GM13976 (cell line): ENCODE measurements around the gene ZNRF2.

Experiments used
- DNase-seq: peaks from one replicate; pipeline ENCODE4 v3.0.0; 2012; ENCODE audit warnings: low spot score
- in situ Hi-C: fragments of 300-500 bp; cut with MboI; formaldehyde crosslinking; loops from one replicate; pipeline ENCODE4 v1.12.0; 2022; ENCODE audit warnings: low sequenced_read_pairs, mixed read lengths, inconsistent platforms; ENCODE audit not compliant: unreplicated experiment
- TF ChIP-seq, protein P1 (sequence below): IDR thresholded peaks from 2 replicates; pipeline ENCODE4 v1.5.1; 2012; ENCODE audit warnings: borderline replicate concordance, mild to moderate bottlenecking; ENCODE audit not compliant: insufficient read depth; ENCODE audit errors: extremely low read depth, missing control alignments, control extremely low read depth

ZNRF2 gene

DNA sequence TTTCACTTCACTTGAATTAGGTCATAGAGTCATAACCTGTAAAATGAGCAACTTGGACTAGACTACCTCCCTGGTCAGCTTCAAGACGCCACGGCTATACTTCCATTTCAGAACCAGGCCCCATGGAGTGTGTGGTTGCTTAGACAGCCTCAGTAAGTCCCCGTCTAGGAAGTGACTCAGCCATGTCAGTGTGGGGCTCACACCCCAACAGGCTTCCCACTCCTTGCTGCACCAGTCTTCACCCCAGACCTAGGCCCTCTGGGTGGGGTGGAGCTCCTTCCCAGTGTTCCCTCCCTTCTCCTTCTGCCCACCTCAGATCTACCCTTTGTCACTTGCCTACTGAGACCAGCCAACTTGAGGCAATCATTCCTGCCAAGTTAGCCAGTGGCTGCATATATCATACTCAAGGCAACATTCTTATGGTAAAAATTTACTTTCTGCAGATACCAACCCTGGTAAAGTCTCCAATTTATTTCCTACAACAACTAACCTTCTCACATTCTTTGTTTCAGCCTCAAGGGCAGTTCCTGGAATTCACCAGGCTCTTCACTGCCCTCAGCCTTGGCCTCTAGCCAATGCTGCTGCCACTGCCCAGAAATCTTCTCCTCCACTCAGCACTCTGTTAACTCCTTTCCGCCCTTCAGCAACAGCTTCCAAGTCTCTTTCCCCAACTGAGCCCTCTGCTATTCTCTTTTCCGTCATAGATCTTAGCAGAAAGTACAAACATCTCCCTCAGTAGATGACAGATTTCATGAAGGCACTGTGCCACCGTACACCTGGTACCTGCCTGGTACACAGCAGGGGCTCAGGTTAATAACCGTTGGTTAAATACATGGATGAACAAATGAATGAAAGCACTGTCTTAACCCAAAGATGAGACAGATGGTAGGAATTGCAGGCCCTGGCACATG is 31.3 kb upstream of the ZNRF2 start:
- in situ Hi-C loops, result no loop called here
- TF ChIP-seq, protein P1, sequence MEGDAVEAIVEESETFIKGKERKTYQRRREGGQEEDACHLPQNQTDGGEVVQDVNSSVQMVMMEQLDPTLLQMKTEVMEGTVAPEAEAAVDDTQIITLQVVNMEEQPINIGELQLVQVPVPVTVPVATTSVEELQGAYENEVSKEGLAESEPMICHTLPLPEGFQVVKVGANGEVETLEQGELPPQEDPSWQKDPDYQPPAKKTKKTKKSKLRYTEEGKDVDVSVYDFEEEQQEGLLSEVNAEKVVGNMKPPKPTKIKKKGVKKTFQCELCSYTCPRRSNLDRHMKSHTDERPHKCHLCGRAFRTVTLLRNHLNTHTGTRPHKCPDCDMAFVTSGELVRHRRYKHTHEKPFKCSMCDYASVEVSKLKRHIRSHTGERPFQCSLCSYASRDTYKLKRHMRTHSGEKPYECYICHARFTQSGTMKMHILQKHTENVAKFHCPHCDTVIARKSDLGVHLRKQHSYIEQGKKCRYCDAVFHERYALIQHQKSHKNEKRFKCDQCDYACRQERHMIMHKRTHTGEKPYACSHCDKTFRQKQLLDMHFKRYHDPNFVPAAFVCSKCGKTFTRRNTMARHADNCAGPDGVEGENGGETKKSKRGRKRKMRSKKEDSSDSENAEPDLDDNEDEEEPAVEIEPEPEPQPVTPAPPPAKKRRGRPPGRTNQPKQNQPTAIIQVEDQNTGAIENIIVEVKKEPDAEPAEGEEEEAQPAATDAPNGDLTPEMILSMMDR, result no peak
- no peak for DNase-seq

DNA sequence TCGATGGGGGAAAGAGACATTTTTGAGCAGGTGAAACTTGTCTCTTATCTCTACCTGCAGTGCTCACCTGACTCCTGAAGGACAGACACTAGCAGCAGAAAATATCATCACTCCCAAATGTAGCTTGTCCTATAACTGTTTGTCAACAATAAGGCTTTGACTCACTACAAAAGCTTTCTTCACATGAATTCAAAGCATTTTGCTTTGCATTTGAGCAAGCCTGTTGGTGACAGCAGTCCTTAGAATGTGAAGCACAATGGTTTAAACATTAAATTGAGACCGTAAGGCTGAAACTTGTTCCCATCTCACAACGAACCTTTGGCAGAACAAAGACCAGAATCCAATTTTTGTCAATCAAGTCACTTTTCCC is 30.6 kb upstream of the ZNRF2 start:
- in situ Hi-C loops, result no loop called here
- no peak for DNase-seq
- TF ChIP-seq, protein P1, result no peak

DNA sequence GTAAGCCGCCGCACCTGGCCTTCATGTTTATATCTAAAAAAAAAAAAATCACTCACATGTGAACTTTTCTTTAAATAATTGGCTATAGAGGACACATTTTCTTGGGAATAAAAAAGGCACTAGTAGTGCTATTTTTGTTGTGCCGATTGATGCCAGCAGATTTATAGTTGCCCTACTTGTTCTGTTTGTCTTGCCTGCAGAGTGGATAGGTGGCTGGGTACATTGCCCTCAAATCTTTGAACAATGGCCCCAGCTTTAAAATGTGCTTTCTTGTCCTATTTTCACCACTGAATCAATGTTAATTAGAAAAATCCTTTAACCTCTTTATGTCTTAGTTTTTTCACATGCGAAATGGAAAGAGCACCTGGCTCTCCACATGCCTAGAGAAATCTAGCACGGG is 30.1 kb upstream of the ZNRF2 start:
- no peak for DNase-seq
- in situ Hi-C loops, result no loop called here
- TF ChIP-seq, protein P1, result no peak

DNA sequence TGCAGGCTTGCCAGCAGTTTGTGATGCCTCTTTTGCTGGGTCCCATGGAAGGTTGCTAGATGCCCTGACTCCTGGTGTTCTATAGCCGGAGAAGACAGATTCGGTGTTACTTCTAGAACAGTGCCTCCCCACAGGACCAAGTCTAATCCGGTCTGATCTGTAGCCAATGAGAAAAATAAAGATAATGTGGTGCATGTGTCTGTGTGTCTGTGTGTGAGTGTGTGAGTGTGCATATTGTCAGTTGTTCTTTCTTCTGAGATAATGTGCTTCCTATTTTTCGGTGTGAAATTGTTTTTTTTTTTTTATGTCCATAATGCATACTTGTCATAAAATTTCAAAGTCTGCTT is 29.7 kb upstream of the ZNRF2 start:
- in situ Hi-C loops, result no loop called here
- no peak for DNase-seq
- TF ChIP-seq, protein P1, result no peak

DNA sequence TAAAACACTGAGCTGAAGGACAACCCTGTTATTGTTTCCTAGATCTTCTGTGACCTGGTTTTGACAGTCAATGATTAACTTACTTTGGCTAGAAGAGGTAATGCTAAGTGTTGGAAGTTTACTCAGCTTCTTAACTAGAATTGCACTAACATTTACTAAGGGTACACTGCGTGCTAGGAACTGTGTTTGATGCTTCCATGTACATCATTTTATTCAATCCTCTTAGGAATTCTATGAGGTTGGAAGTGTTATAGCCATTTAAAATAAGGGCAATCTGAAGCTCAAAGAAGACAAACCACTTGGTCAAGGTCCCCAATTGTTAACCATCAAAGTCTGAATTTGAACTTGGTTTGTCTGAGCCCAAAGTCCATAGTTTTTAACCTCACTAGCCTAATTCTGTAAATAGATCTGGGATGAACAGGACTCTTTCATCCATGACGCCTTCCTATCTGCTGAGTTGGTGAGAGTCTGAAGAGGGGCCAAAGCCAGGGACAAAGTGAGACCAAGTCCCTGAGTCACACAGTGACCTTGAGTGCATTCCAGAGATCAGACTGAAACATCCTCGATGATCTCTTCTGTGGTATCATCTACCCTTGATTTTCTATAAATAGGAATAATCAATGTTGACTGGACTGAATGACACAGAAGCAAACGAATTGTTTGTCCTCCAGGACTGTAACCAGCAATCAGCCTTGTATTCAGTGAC is 29.2 kb upstream of the ZNRF2 start:
- TF ChIP-seq, protein P1, result no peak
- in situ Hi-C loops, result no loop called here
- no peak for DNase-seq

DNA sequence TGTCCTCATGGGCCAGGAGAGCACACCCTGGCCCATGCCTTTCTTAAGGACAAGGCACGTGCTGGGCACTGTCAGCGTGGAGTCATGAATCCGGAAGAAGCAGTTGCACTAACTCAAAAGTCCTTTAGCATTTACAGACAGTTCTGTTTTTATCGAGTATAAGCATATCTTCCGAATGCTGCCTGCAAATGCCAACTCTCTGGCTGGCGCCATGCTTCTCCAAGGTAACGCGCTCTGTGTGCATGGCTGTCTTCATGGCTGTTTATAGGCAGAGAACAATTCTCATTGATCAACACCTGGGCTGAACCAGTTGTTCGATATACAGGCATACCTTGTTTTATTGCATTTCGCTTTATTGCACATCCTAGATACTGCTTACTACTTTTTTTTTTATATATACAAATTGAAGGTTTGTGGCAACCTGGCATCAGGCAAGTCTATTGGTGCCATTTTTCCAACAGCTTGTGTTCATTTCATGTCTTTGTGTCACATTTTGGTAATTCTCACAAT is 28.0 kb upstream of the ZNRF2 start:
- TF ChIP-seq, protein P1, result no peak
- in situ Hi-C loops, result no loop called here
- DNase-seq, result no peak
